ENCODE data around the gene RRBP1. TPM values are rescaled to one million over a fixed set of nuclear protein-coding genes. Genes with fewer than 3 reads are reported as not detected.

Gene RRBP1
- total and polyA plus RNA-seq, 2 donors (not counting 3 experiments of a cell fraction or from before 2014, with no cell fraction given): 50.3 to 236 TPM

- dilution Hi-C loops (cut with MboI; ENCODE audit: extremely low pct_ligation_motif_present, low sequenced_read_pairs): no loop called here
- H3K79me2 ChIP-seq (ENCODE audit: control insufficient read depth, insufficient read depth, low read length): peaks cover 67% of the 10 kb centered on the region
- DNase-seq (ENCODE audit: low read depth, low spot score): no peak
- ChIA-PET POLR2A (no interaction called here), CTCF (interaction anchor here (1.1 to 1.3 kb wide), 2 partner anchors 13 to 20 kb away, joined by 3 read pairs; no protein-coding TSS in a partner anchor)
- peaks cover 26% of the 10 kb centered on the region for H3K4me1 ChIP-seq (ENCODE audit: control insufficient read depth, extremely low read depth, insufficient read depth, low read length)
- FAIRE-seq: no peak
- intact Hi-C loops (cut with micrococcal nuclease): no loop called here
- H3K27ac ChIP-seq (ENCODE audit: insufficient read depth, low read depth, low read length): no peak overlapping the region
- peaks cover 8 to 15% of the 10 kb centered on the region in 2 experiments for H3K36me3 ChIP-seq (ENCODE audit: control insufficient read depth in 2 of 2, extremely low read depth in 1 of 2, insufficient read depth in 2 of 2, low read length in 2 of 2)
- no peak overlapping the region for H3K9ac ChIP-seq (replicated peaks; ENCODE audit: extremely low read depth, insufficient read depth, low read length)
- no peak overlapping the region for H3K4me3 ChIP-seq (replicated peaks in 1 of 3; ENCODE audit: insufficient read depth in 1 of 3, low read depth in 1 of 3, low read length in 3 of 3)
- H3K4me2 ChIP-seq (ENCODE audit: insufficient read depth, low read length): no peak overlapping the region
- H3K9me3 ChIP-seq (replicated peaks; ENCODE audit: control insufficient read depth, insufficient read depth, low read length): no peaks in the 10 kb centered on the region
- no TSS peak for BruUV-seq (replicated peaks)
- no peaks in the 10 kb centered on the region for H3K27me3 ChIP-seq (ENCODE audit: control insufficient read depth in 2 of 2, insufficient read depth in 2 of 2, low read length in 2 of 2)
- no peaks in the 10 kb centered on the region for H3K9me1 ChIP-seq (replicated peaks; ENCODE audit: control insufficient read depth, extremely low read depth, insufficient read depth, low read length)
- no peak for TF ChIP-seq MYC (IDR thresholded peaks at IDR 0.05; ENCODE audit: low read depth, low read length)
- no peak for TF ChIP-seq MAX (IDR thresholded peaks at IDR 0.05; ENCODE audit: insufficient read depth, insufficient read length)
- TF ChIP-seq POLR2A (IDR thresholded peaks at IDR 0.05; ENCODE audit: low read depth, low read length): no peak
- no peak for TF ChIP-seq FOS (IDR thresholded peaks at IDR 0.05; ENCODE audit: borderline replicate concordance, insufficient read depth, low read length)
- no peak for TF ChIP-seq GATA2 (IDR thresholded peaks at IDR 0.05; ENCODE audit: insufficient read depth, insufficient read length, low read depth, low read length)
- no peak for TF ChIP-seq JUN (IDR thresholded peaks at IDR 0.05; ENCODE audit: borderline replicate concordance, insufficient read depth, insufficient read length, low read depth)
- TF ChIP-seq CTCF (IDR thresholded peaks at IDR 0.05; ENCODE audit: extremely low read depth in 1 of 2, insufficient read depth in 1 of 2, low read depth in 1 of 2, low read length in 2 of 2): no peak
- no peak for TF ChIP-seq EZH2 (IDR thresholded peaks at IDR 0.05; ENCODE audit: borderline replicate concordance, low read depth, low read length, severe bottlenecking)
- TF ChIP-seq POLR2AphosphoS5 (IDR thresholded peaks at IDR 0.05; ENCODE audit: insufficient read depth, low read depth, low read length): no peak
- H2AFZ ChIP-seq (ENCODE audit: low read depth, low read length): no peak overlapping the region
- H4K20me1 ChIP-seq (replicated peaks; ENCODE audit: control insufficient read depth, extremely low read depth, insufficient read depth, low read length): no peaks in the 10 kb centered on the region
Measured at GRCh38 chr20:17662333-17663039, 19.6 kb downstream of the RRBP1 start.
